Neural cell (in vitro differentiated cells): ENCODE data around the gene SMCO1. TPM values are rescaled to one million over a fixed set of nuclear protein-coding genes. Genes with fewer than 3 reads are reported as not detected.

ENCODE experiments used
- H2AFZ ChIP-seq: fragments of 200-600, 300-800 bp; sonication (generic), shearing (Covaris generic); 2 replicates; pipeline ENCODE4 v1.6.0; 2014; ENCODE audit warnings: low read depth, mild to moderate bottlenecking, antibody characterized with exemption, low read length, moderate library complexity
- H3F3A ChIP-seq: fragments of 200-600 bp; shearing (Covaris generic); 2 replicates; pipeline ENCODE4 v1.6.1; 2016; ENCODE audit warnings: mild to moderate bottlenecking, moderate library complexity, mixed read lengths, antibody characterized with exemption, low read length; ENCODE audit not compliant: insufficient read depth, poor library complexity, severe bottlenecking
- H3K27ac ChIP-seq: fragments of 200-600, 300-800 bp; sonication (generic), shearing (Covaris generic); 2 replicates; pipeline ENCODE4 v1.5.1; 2014; ENCODE audit warnings: mild to moderate bottlenecking, low read length, moderate library complexity
- H3K27me3 ChIP-seq: fragments of 300-800, 200-600 bp; sonication (generic), shearing (Covaris generic); 2 replicates; pipeline ENCODE4 v1.6.0; 2014; ENCODE audit warnings: mild to moderate bottlenecking, low read depth, low read length, moderate library complexity; ENCODE audit not compliant: insufficient read depth
- H3K36me3 ChIP-seq: fragments of 300-800, 200-600 bp; sonication (generic), shearing (Covaris generic); 2 replicates; pipeline ENCODE4 v1.5.1; 2014; ENCODE audit warnings: mild to moderate bottlenecking, antibody characterized with exemption, low read length, moderate library complexity; ENCODE audit not compliant: insufficient read depth
- H3K4me2 ChIP-seq: fragments of 300-800, 200-600 bp; sonication (generic), shearing (Covaris generic); 2 replicates; pipeline ENCODE4 v1.6.0; 2014; ENCODE audit warnings: mild to moderate bottlenecking, low read length
- H3K4me3 ChIP-seq: fragments of 300-800, 200-600 bp; sonication (generic), shearing (Covaris generic); 2 replicates; pipeline ENCODE4 v1.5.1; 2014; ENCODE audit warnings: mild to moderate bottlenecking, low read length, moderate library complexity
- H3K79me2 ChIP-seq: fragments of 200-600 bp; shearing (Covaris generic); replicated peaks from 2 replicates; pipeline ENCODE4 v1.6.0; 2014; ENCODE audit warnings: mild to moderate bottlenecking, low read length, moderate library complexity; ENCODE audit not compliant: insufficient read depth
- H3K9ac ChIP-seq: fragments of 300-800, 200-600 bp; sonication (generic), shearing (Covaris generic); 2 replicates; pipeline ENCODE4 v1.6.1; 2016; ENCODE audit warnings: mild to moderate bottlenecking, low read length, mixed read lengths
- H3K9me2 ChIP-seq: fragments of 200-600 bp; shearing (Covaris generic); 2 replicates; pipeline ENCODE4 v1.6.1; 2016; ENCODE audit warnings: mild to moderate bottlenecking, low read length, mixed read lengths; ENCODE audit not compliant: insufficient read depth
- H3K9me3 ChIP-seq: fragments of 200-600, 300-800 bp; sonication (generic), shearing (Covaris generic); 2 replicates; pipeline ENCODE4 v1.6.1; 2016; ENCODE audit warnings: mild to moderate bottlenecking, mixed run types, low read length, moderate library complexity, mixed read lengths
- H4K20me1 ChIP-seq: fragments of 200-600 bp; shearing (Covaris generic); 2 replicates; pipeline ENCODE4 v1.6.1; 2016; ENCODE audit warnings: mild to moderate bottlenecking, mixed run types; ENCODE audit not compliant: insufficient read depth
- EP300 ChIP-seq: fragments of 450-650 bp; conservative IDR thresholded peaks from 2 replicates; pipeline ENCODE4 v1.6.1; 2014; ENCODE audit warnings: antibody characterized with exemption, mild to moderate bottlenecking, moderate library complexity; ENCODE audit not compliant: poor library complexity, severe bottlenecking
- EZH2 ChIP-seq: fragments of 200-600, 300-800 bp; shearing (Covaris generic), sonication (generic); IDR thresholded peaks from 2 replicates; pipeline ENCODE4 v1.6.1; 2014; ENCODE audit warnings: antibody characterized with exemption, low read length, borderline replicate concordance, mild to moderate bottlenecking; ENCODE audit not compliant: insufficient read depth, poor library complexity, severe bottlenecking
- MXI1 ChIP-seq: fragments of 450-650 bp; conservative IDR thresholded peaks from 2 replicates; pipeline ENCODE4 v1.6.1; 2014; ENCODE audit warnings: antibody characterized with exemption, mild to moderate bottlenecking; ENCODE audit not compliant: poor library complexity, severe bottlenecking
- POLR2AphosphoS5 ChIP-seq: IDR thresholded peaks from 2 replicates; pipeline ENCODE4 v1.6.1; 2012
- RAD21 ChIP-seq: fragments of 450-650 bp; conservative IDR thresholded peaks from 2 replicates; pipeline ENCODE4 v1.6.1; 2014; ENCODE audit warnings: antibody characterized with exemption, mild to moderate bottlenecking, moderate library complexity
- SMC3 ChIP-seq: fragments of 450-650 bp; conservative IDR thresholded peaks from 2 replicates; pipeline ENCODE4 v1.6.1; 2014; ENCODE audit warnings: antibody characterized with exemption, mild to moderate bottlenecking, moderate library complexity; ENCODE audit not compliant: poor library complexity
- TAF1 ChIP-seq: IDR thresholded peaks from 2 replicates; pipeline ENCODE4 v1.6.1; 2012; ENCODE audit warnings: low read depth
- polyA plus RNA-seq: library from polyadenylated mRNA; depleted of rRNA; stranded (reverse); fragments of >200 nt; gene quantifications from 2 replicates; pipeline ENCODE4 v1.2.3, GENCODE V29; 2014
- TF ChIP-seq, protein P1 (sequence below): IDR thresholded peaks from 2 replicates; pipeline ENCODE4 v1.6.1; 2012; ENCODE audit warnings: borderline replicate concordance
- TF ChIP-seq, protein P2 (sequence below): fragments of 450-650 bp; IDR thresholded peaks from 2 replicates; pipeline ENCODE4 v1.5.1; 2014; ENCODE audit warnings: antibody characterized with exemption, mild to moderate bottlenecking, moderate library complexity; ENCODE audit not compliant: poor library complexity, severe bottlenecking

The SMCO1 gene
- polyA plus RNA-seq, 1 donor from 2014 or later = not detected

DNA sequence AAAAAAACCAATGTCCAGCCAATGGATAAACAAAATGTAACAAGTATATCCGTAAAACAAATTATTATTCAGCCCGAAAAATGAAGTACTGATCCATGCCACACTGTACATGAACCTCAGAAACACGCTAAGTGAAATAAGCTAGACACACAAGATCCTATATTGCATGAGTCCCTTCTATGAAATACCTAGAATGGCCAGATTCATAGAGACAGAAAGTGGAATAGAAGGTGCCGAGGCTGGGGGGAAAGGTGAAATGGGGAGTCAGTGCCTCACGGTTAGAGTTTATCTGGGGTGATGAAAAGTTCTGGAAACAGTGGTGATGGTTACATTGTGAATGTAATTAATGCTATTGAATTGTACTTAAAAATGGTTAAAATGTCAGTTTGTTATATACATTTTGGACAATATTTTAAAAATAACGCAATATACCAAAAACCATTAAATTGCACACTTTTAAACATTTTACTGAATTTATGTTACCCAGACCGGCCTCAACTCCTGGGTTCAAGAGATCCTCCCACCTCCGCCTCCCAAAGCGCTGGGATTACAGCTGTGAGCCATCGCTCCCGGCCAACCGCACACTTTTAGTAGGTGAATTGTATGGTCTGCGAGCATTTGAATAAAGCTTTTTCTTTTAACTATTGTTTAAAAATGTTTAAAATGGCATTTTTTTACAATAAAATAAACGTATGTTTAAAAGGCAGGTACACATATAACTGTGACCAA is 13.7 kb downstream of the SMCO1 start:
- no peak overlapping the region for H3K27ac ChIP-seq
- peaks cover 54% of the 10 kb centered on the region for H3K79me2 ChIP-seq
- H4K20me1 ChIP-seq = no peaks in the 10 kb centered on the region
- peak overlapping the region; percentile 68 for H3K4me2 ChIP-seq
- no peaks in the 10 kb centered on the region for H3K9me2 ChIP-seq
- TF ChIP-seq TAF1 (no peak), EP300 (no peak), POLR2AphosphoS5 (no peak), RAD21 (no peak), EZH2 (no peak), SMC3 (no peak), MXI1 (no peak)
- TF ChIP-seq, protein P1, sequence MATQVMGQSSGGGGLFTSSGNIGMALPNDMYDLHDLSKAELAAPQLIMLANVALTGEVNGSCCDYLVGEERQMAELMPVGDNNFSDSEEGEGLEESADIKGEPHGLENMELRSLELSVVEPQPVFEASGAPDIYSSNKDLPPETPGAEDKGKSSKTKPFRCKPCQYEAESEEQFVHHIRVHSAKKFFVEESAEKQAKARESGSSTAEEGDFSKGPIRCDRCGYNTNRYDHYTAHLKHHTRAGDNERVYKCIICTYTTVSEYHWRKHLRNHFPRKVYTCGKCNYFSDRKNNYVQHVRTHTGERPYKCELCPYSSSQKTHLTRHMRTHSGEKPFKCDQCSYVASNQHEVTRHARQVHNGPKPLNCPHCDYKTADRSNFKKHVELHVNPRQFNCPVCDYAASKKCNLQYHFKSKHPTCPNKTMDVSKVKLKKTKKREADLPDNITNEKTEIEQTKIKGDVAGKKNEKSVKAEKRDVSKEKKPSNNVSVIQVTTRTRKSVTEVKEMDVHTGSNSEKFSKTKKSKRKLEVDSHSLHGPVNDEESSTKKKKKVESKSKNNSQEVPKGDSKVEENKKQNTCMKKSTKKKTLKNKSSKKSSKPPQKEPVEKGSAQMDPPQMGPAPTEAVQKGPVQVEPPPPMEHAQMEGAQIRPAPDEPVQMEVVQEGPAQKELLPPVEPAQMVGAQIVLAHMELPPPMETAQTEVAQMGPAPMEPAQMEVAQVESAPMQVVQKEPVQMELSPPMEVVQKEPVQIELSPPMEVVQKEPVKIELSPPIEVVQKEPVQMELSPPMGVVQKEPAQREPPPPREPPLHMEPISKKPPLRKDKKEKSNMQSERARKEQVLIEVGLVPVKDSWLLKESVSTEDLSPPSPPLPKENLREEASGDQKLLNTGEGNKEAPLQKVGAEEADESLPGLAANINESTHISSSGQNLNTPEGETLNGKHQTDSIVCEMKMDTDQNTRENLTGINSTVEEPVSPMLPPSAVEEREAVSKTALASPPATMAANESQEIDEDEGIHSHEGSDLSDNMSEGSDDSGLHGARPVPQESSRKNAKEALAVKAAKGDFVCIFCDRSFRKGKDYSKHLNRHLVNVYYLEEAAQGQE = no peak
- TF ChIP-seq, protein P2, sequence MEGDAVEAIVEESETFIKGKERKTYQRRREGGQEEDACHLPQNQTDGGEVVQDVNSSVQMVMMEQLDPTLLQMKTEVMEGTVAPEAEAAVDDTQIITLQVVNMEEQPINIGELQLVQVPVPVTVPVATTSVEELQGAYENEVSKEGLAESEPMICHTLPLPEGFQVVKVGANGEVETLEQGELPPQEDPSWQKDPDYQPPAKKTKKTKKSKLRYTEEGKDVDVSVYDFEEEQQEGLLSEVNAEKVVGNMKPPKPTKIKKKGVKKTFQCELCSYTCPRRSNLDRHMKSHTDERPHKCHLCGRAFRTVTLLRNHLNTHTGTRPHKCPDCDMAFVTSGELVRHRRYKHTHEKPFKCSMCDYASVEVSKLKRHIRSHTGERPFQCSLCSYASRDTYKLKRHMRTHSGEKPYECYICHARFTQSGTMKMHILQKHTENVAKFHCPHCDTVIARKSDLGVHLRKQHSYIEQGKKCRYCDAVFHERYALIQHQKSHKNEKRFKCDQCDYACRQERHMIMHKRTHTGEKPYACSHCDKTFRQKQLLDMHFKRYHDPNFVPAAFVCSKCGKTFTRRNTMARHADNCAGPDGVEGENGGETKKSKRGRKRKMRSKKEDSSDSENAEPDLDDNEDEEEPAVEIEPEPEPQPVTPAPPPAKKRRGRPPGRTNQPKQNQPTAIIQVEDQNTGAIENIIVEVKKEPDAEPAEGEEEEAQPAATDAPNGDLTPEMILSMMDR = no peak
- H3K9me3 ChIP-seq = no peaks in the 10 kb centered on the region
- no peaks in the 10 kb centered on the region for H3K27me3 ChIP-seq
- H3K9ac ChIP-seq = peak overlapping the region; percentile 80
- no peak overlapping the region for H2AFZ ChIP-seq
- no peaks in the 10 kb centered on the region for H3F3A ChIP-seq
- no peaks in the 10 kb centered on the region for H3K36me3 ChIP-seq
- H3K4me3 ChIP-seq = peak overlapping the region; percentile 100

- Histone ChIP-seq H2AFZ (peak overlapping the region; percentile 10), H3K36me3 (no peaks in the 10 kb centered on the region), H3K9ac (peak overlapping the region; percentile 80), H3K9me2 (no peaks in the 10 kb centered on the region), H3K79me2 (peaks cover 69% of the 10 kb centered on the region), H3K27ac (peak overlapping the region; percentile 2), H3K27me3 (no peaks in the 10 kb centered on the region), H3K4me2 (peak overlapping the region; percentile 72), H4K20me1 (no peaks in the 10 kb centered on the region), H3K4me3 (peak overlapping the region; percentile 100), H3F3A (no peaks in the 10 kb centered on the region), H3K9me3 (no peaks in the 10 kb centered on the region)
- no peak for TF ChIP-seq MXI1
- TF ChIP-seq RAD21 = no peak
- no peak for TF ChIP-seq TAF1
- TF ChIP-seq EP300 = no peak
- TF ChIP-seq, protein P1 = no peak
- no peak for TF ChIP-seq SMC3
- TF ChIP-seq EZH2 = no peak
- TF ChIP-seq, protein P2 = no peak
Observed at GRCh38 chr3:196499807-196500524, 15.2 kb downstream of the SMCO1 start.
